ENCODE measurements around the gene POLR2L. TPM values are rescaled to one million over a fixed set of nuclear protein-coding genes. Genes with fewer than 3 reads are reported as not detected.

Gene POLR2L
- total and polyA plus RNA-seq, 2 of the 13 experiments (the other 11 are each of a cell fraction or from before 2014, with no cell fraction given), result 104 to 114 TPM

DNA sequence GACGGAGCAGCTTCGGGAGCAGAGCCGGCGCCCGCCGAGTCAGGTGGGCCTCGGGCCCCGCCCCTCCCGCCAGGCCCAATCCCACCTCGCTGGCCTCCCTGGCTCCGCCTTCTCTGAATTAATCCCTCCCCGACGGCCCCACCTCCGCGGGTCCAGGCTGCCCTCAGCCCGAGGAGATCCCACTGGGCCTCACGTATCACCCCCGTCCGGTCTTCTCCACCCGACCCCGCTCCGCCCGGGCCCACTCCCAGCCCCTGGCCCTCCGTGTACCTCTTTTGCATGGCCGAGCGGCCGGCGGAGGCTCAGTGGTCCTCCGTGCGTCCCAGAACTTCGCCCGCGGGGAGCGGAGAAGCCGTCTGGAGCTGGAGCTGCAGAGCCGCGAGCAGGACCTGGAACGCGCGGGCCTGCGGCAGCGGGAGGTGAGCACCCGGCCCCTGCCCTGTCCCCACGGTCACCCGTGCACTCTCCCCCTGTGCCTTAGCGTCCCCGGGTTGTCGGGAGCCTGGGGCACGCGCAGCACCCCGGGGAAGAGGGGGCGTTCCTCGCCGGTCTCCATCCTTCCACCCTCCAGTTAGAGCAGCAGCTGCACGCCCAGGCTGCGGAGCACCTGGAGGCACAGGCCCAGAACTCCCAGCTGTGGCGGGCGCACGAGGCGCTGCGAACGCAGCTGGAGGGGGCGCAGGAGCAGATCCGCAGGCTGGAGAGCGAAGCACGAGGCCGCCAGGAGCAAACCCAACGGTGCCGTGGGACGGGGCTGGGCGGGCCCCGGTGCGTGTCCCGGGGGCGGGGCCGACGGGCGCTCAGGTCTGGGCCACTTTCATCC, 11.8 kb downstream of the POLR2L start (continued):
- TF ChIP-seq ZNF670 (CRISPR knock-in tag; IDR thresholded peaks at IDR 0.05; ENCODE audit: borderline replicate concordance), result peak; percentile 38; the same call in 1 of the 2 replicates
- TF ChIP-seq HNRNPUL1 (IDR thresholded peaks at IDR 0.05; ENCODE audit: low read depth, low read length), result no peak
- TF ChIP-seq, protein P1, sequence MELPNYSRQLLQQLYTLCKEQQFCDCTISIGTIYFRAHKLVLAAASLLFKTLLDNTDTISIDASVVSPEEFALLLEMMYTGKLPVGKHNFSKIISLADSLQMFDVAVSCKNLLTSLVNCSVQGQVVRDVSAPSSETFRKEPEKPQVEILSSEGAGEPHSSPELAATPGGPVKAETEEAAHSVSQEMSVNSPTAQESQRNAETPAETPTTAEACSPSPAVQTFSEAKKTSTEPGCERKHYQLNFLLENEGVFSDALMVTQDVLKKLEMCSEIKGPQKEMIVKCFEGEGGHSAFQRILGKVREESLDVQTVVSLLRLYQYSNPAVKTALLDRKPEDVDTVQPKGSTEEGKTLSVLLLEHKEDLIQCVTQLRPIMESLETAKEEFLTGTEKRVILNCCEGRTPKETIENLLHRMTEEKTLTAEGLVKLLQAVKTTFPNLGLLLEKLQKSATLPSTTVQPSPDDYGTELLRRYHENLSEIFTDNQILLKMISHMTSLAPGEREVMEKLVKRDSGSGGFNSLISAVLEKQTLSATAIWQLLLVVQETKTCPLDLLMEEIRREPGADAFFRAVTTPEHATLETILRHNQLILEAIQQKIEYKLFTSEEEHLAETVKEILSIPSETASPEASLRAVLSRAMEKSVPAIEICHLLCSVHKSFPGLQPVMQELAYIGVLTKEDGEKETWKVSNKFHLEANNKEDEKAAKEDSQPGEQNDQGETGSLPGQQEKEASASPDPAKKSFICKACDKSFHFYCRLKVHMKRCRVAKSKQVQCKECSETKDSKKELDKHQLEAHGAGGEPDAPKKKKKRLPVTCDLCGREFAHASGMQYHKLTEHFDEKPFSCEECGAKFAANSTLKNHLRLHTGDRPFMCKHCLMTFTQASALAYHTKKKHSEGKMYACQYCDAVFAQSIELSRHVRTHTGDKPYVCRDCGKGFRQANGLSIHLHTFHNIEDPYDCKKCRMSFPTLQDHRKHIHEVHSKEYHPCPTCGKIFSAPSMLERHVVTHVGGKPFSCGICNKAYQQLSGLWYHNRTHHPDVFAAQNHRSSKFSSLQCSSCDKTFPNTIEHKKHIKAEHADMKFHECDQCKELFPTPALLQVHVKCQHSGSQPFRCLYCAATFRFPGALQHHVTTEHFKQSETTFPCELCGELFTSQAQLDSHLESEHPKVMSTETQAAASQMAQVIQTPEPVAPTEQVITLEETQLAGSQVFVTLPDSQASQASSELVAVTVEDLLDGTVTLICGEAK (IDR thresholded peaks at IDR 0.05), result no peak
- TF ChIP-seq, protein P1 (CRISPR knock-in tag; IDR thresholded peaks at IDR 0.05), result peak; percentile 37; the same call in 1 of the 2 replicates
- TF ChIP-seq PHF8 (CRISPR knock-in tag; IDR thresholded peaks at IDR 0.05), result peak; percentile 51; the same call in 1 of the 2 replicates
- TF ChIP-seq, protein P2, sequence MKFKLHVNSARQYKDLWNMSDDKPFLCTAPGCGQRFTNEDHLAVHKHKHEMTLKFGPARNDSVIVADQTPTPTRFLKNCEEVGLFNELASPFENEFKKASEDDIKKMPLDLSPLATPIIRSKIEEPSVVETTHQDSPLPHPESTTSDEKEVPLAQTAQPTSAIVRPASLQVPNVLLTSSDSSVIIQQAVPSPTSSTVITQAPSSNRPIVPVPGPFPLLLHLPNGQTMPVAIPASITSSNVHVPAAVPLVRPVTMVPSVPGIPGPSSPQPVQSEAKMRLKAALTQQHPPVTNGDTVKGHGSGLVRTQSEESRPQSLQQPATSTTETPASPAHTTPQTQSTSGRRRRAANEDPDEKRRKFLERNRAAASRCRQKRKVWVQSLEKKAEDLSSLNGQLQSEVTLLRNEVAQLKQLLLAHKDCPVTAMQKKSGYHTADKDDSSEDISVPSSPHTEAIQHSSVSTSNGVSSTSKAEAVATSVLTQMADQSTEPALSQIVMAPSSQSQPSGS (CRISPR knock-in tag; IDR thresholded peaks at IDR 0.05), result 0 out of 2 replicates have a peak, but pooled peaks have one; percentile 9
- TF ChIP-seq, protein P3, sequence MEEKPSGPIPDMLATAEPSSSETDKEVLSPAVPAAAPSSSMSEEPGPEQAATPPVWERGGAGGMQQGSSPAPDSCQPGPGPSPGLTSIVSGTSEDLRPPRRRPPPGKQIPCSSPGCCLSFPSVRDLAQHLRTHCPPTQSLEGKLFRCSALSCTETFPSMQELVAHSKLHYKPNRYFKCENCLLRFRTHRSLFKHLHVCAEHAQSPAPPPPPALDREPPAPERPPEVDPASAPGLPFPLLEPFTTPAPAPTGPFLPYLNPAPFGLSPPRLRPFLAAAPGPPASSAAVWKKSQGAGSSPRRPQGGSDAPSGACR (CRISPR knock-in tag; IDR thresholded peaks at IDR 0.05), result no peak
- 0 out of 2 replicates have a peak, but pooled peaks have one; percentile 46 for TF ChIP-seq ZNF557 (CRISPR knock-in tag; IDR thresholded peaks at IDR 0.05)
- TF ChIP-seq, protein P4, sequence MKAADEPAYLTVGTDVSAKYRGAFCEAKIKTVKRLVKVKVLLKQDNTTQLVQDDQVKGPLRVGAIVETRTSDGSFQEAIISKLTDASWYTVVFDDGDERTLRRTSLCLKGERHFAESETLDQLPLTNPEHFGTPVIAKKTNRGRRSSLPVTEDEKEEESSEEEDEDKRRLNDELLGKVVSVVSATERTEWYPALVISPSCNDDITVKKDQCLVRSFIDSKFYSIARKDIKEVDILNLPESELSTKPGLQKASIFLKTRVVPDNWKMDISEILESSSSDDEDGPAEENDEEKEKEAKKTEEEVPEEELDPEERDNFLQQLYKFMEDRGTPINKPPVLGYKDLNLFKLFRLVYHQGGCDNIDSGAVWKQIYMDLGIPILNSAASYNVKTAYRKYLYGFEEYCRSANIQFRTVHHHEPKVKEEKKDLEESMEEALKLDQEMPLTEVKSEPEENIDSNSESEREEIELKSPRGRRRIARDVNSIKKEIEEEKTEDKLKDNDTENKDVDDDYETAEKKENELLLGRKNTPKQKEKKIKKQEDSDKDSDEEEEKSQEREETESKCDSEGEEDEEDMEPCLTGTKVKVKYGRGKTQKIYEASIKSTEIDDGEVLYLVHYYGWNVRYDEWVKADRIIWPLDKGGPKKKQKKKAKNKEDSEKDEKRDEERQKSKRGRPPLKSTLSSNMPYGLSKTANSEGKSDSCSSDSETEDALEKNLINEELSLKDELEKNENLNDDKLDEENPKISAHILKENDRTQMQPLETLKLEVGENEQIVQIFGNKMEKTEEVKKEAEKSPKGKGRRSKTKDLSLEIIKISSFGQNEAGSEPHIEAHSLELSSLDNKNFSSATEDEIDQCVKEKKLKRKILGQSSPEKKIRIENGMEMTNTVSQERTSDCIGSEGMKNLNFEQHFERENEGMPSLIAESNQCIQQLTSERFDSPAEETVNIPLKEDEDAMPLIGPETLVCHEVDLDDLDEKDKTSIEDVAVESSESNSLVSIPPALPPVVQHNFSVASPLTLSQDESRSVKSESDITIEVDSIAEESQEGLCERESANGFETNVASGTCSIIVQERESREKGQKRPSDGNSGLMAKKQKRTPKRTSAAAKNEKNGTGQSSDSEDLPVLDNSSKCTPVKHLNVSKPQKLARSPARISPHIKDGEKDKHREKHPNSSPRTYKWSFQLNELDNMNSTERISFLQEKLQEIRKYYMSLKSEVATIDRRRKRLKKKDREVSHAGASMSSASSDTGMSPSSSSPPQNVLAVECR (CRISPR knock-in tag; IDR thresholded peaks at IDR 0.05; ENCODE audit: borderline replicate concordance), result peak; percentile 70
- no peak for TF ChIP-seq ZNF75D (CRISPR knock-in tag; IDR thresholded peaks at IDR 0.05; ENCODE audit: borderline replicate concordance)
- no peak for TF ChIP-seq ZNF792 (CRISPR knock-in tag; IDR thresholded peaks at IDR 0.05)
- TF ChIP-seq ZBTB20 (CRISPR knock-in tag; IDR thresholded peaks at IDR 0.05; ENCODE audit: borderline replicate concordance, low read depth), result 0 out of 2 replicates have a peak, but pooled peaks have one; percentile 14
